AG09309 (cell line): Measurements from ENCODE around the gene USP48.

Source experiments
- DNase-seq: peaks from one replicate; pipeline ENCODE4 v3.0.0-alpha.2; 2010; ENCODE audit warnings: low read depth
- H3K4me3 ChIP-seq: 2 replicates; pipeline ENCODE4 v1.5.1; 2011; ENCODE audit warnings: mild to moderate bottlenecking, low read depth, low read length, moderate library complexity; ENCODE audit not compliant: control insufficient read depth
- CTCF ChIP-seq: IDR thresholded peaks from 2 replicates; pipeline ENCODE4 v1.5.1; 2011; ENCODE audit warnings: mild to moderate bottlenecking, low read depth, low read length, inconsistent platforms; ENCODE audit not compliant: insufficient read depth, control insufficient read depth; ENCODE audit errors: missing control alignments

The USP48 gene

GRCh38 chr1:21743476-21743875, 39.5 kb downstream of the USP48 start:
- no peak overlapping the region for H3K4me3 ChIP-seq
- no peak for TF ChIP-seq CTCF

GRCh38 chr1:21742578-21742977, 40.4 kb downstream of the USP48 start:
- no peak for DNase-seq
- no peak for TF ChIP-seq CTCF
- H3K4me3 ChIP-seq, result no peak overlapping the region

More at GRCh38 chr1:21743476-21743875, 39.5 kb downstream of the USP48 start:
- no peak for DNase-seq

- no peak for TF ChIP-seq CTCF
- H3K4me3 ChIP-seq, result no peak overlapping the region
- no peak for DNase-seq
These were observed 41.7 kb downstream of the USP48 start for GRCh38 chr1:21741206-21741605.

GRCh38 chr1:21736876-21737275, 46.1 kb downstream of the USP48 start:
- TF ChIP-seq CTCF, result no peak
- no peak for DNase-seq
- no peak overlapping the region for H3K4me3 ChIP-seq

GRCh38 chr1:21736011-21736410, 46.9 kb downstream of the USP48 start:
- H3K4me3 ChIP-seq, result no peak overlapping the region
- DNase-seq, result no peak
- no peak for TF ChIP-seq CTCF

GRCh38 chr1:21734526-21734925, 48.4 kb downstream of the USP48 start:
- H3K4me3 ChIP-seq, result no peak overlapping the region
- TF ChIP-seq CTCF, result no peak
- no peak for DNase-seq

GRCh38 chr1:21732664-21733063, 50.3 kb downstream of the USP48 start:
- H3K4me3 ChIP-seq, result no peak overlapping the region
- DNase-seq, result no peak
- TF ChIP-seq CTCF, result no peak
